Measurements from ENCODE around the gene CHRM4. TPM values are rescaled to one million over a fixed set of nuclear protein-coding genes. Genes with fewer than 3 reads are reported as not detected.

CHRM4 gene
- total RNA-seq, 5 donors from 2014 or later (not counting 1 experiment from before 2014, with no cell fraction given), result 0.18 to 3.9 (median 1.5) TPM; not detected in 1

- Mint-ChIP-seq H3K4me3 (peak overlapping the region; percentile 73 to 85 (median 74)), H3K4me1 (peaks cover 76 to 84% (median 83%) of the 10 kb centered on the region in 3 donors), H3K27ac (peak overlapping the region; percentile 93 to 98), H3K9me3 (no peaks in the 10 kb centered on the region), H3K36me3 (peaks cover 3% of the 10 kb centered on the region), H3K27me3 (no peaks in the 10 kb centered on the region)
- ChIA-PET POLR2A (interaction anchor here (0.5 to 1.5 kb wide), 3 partner anchors 9 to 145 kb away, joined by 3 read pairs; no protein-coding TSS in a partner anchor), CTCF (interaction anchor here (0.8 to 3.2 kb wide), 9 partner anchors 9 to 266 kb away, joined by 3 to 15 read pairs (median 3); partner anchors contain the start of genes ATG13 (in 1 of the 2) and HARBI1 (in 1 of the 2))
- DNase-seq, result no peak
- peak overlapping the region; percentile 42 to 52 for H3K4me3 ChIP-seq (ENCODE audit: control insufficient read depth in 1 of 2, extremely low read depth in 1 of 2, low read length in 1 of 2)
- H3K4me1 ChIP-seq (ENCODE audit: control insufficient read depth in 1 of 2, extremely low read depth in 1 of 2, insufficient read depth in 2 of 2, low read length in 2 of 2), result peaks cover 54 to 91% of the 10 kb centered on the region in 2 experiments
- peaks cover 0 to 38% of the 10 kb centered on the region in 2 donors for H3K36me3 ChIP-seq (ENCODE audit: control insufficient read depth in 2 of 2, extremely low read depth in 1 of 2, insufficient read depth in 1 of 2, low read length in 1 of 2)
- 79% methylated on average over 2 of the region's 5 CpGs for WGBS (ENCODE audit: insufficient coverage)
- H3K27me3 ChIP-seq (replicated peaks in 1 of 2; ENCODE audit: control insufficient read depth in 2 of 2, extremely low read depth in 1 of 2, insufficient read depth in 2 of 2, low read length in 1 of 2), result no peaks in the 10 kb centered on the region
- H3K27ac ChIP-seq (ENCODE audit: low read length), result peak overlapping the region; percentile 66
- no peak for ATAC-seq (replicated peaks in 1 of 4)
- no peaks in the 10 kb centered on the region for H3K9me3 ChIP-seq
Observed at GRCh38 chr11:46351606-46352005, 40.0 kb downstream of the CHRM4 start.

GRCh38 chr11:46351148-46351547 lies 40.4 kb downstream of the CHRM4 start:
- Histone ChIP-seq H3K27ac (ENCODE audit: low read length) (peak overlapping the region; percentile 66), H3K27me3 (replicated peaks in 1 of 2; ENCODE audit: control insufficient read depth in 2 of 2, extremely low read depth in 1 of 2, insufficient read depth in 2 of 2, low read length in 1 of 2) (peaks cover 0 to 1% of the 10 kb centered on the region in 2 experiments), H3K36me3 (ENCODE audit: control insufficient read depth in 2 of 2, extremely low read depth in 1 of 2, insufficient read depth in 1 of 2, low read length in 1 of 2) (peaks cover 0 to 34% of the 10 kb centered on the region in 2 donors), H3K4me1 (ENCODE audit: control insufficient read depth in 1 of 2, extremely low read depth in 1 of 2, insufficient read depth in 2 of 2, low read length in 2 of 2) (peaks cover 56 to 91% of the 10 kb centered on the region in 2 experiments), H3K9me3 (no peaks in the 10 kb centered on the region), H3K4me3 (ENCODE audit: control insufficient read depth in 1 of 2, extremely low read depth in 1 of 2, low read length in 1 of 2) (peak overlapping the region; percentile 6 to 25)
- CTCF ChIA-PET, result interaction anchor here in 1 of 2 donors (1.1 to 2.0 kb wide), 2 partner anchors 10 to 17 kb away, joined by 3 to 12 read pairs; no protein-coding TSS in a partner anchor
- no peak for ATAC-seq (replicated peaks in 1 of 4)
- Mint-ChIP-seq H3K27ac (peak overlapping the region; percentile 93 to 98), H3K36me3 (peaks cover 3% of the 10 kb centered on the region), H3K27me3 (no peaks in the 10 kb centered on the region), H3K4me1 (peaks cover 76 to 84% (median 83%) of the 10 kb centered on the region in 3 donors), H3K9me3 (no peaks in the 10 kb centered on the region), H3K4me3 (peak overlapping the region; percentile 73 to 85 (median 74))
- POLR2A ChIA-PET, result interaction anchor here (0.6 to 1.5 kb wide), 3 partner anchors 10 to 898 kb away, joined by 3 to 11 read pairs (median 3); partner anchors contain the start of gene ACP2 (in 1 of the 2)
- WGBS (ENCODE audit: insufficient coverage), result 54% methylated on average over 7 of the region's 8 CpGs
- DNase-seq, result no peak

- peaks cover 76 to 84% (median 83%) of the 10 kb centered on the region in 3 donors for H3K4me1 Mint-ChIP-seq
- Histone ChIP-seq H3K27ac (ENCODE audit: low read length) (peak overlapping the region; percentile 66), H3K4me1 (ENCODE audit: control insufficient read depth in 1 of 2, extremely low read depth in 1 of 2, insufficient read depth in 2 of 2, low read length in 2 of 2) (peaks cover 59 to 92% of the 10 kb centered on the region in 2 experiments), H3K4me3 (ENCODE audit: control insufficient read depth in 1 of 2, extremely low read depth in 1 of 2, low read length in 1 of 2) (peak overlapping the region; percentile 6 to 25), H3K36me3 (ENCODE audit: control insufficient read depth in 2 of 2, extremely low read depth in 1 of 2, insufficient read depth in 1 of 2, low read length in 1 of 2) (peaks cover 0 to 31% of the 10 kb centered on the region in 2 donors), H3K27me3 (replicated peaks in 1 of 2; ENCODE audit: control insufficient read depth in 2 of 2, extremely low read depth in 1 of 2, insufficient read depth in 2 of 2, low read length in 1 of 2) (peaks cover 0 to 3% of the 10 kb centered on the region in 2 experiments), H3K9me3 (no peaks in the 10 kb centered on the region)
- no peaks in the 10 kb centered on the region for H3K27me3 Mint-ChIP-seq
- peak overlapping the region; percentile 45 to 85 (median 74) for H3K4me3 Mint-ChIP-seq
- ATAC-seq (replicated peaks in 1 of 4) (no peak), DNase-seq (no peak)
- H3K36me3 Mint-ChIP-seq, result peaks cover 3% of the 10 kb centered on the region
- 60% methylated on average over 2 of the region's 3 CpGs for WGBS (ENCODE audit: insufficient coverage)
- peak overlapping the region; percentile 93 to 98 for H3K27ac Mint-ChIP-seq
- POLR2A ChIA-PET, result interaction anchor here in 1 of 2 donors (0.7 kb wide), 1 partner anchor 898 kb away, joined by 11 read pairs; the partner anchor contains the start of gene ACP2
- H3K9me3 Mint-ChIP-seq, result no peaks in the 10 kb centered on the region
- CTCF ChIA-PET, result interaction anchor here (0.5 to 2.5 kb wide), 3 partner anchors 10 to 18 kb away, joined by 3 to 18 read pairs (median 4); no protein-coding TSS in a partner anchor
Observed at GRCh38 chr11:46350695-46351094, 40.9 kb downstream of the CHRM4 start.

- Histone ChIP-seq H3K4me3 (ENCODE audit: control insufficient read depth in 1 of 2, extremely low read depth in 1 of 2, low read length in 1 of 2) (peak overlapping the region; percentile 89 to 94), H3K9me3 (no peaks in the 10 kb centered on the region), H3K27ac (ENCODE audit: low read length) (peak overlapping the region; percentile 63), H3K27me3 (replicated peaks in 1 of 2; ENCODE audit: control insufficient read depth in 2 of 2, extremely low read depth in 1 of 2, insufficient read depth in 2 of 2, low read length in 1 of 2) (peaks cover 0 to 3% of the 10 kb centered on the region in 2 experiments), H3K4me1 (ENCODE audit: control insufficient read depth in 1 of 2, extremely low read depth in 1 of 2, insufficient read depth in 2 of 2, low read length in 2 of 2) (peaks cover 66 to 90% of the 10 kb centered on the region in 2 experiments), H3K36me3 (ENCODE audit: control insufficient read depth in 2 of 2, extremely low read depth in 1 of 2, insufficient read depth in 1 of 2, low read length in 1 of 2) (peaks cover 0 to 21% of the 10 kb centered on the region in 2 donors)
- ChIA-PET POLR2A (interaction anchor here (0.6 to 1.4 kb wide), 4 partner anchors 9 to 12 kb away, joined by 3 to 5 read pairs (median 4); no protein-coding TSS in a partner anchor), CTCF (interaction anchor here (0.8 to 3.1 kb wide), 9 partner anchors 9 to 105 kb away, joined by 3 to 18 read pairs (median 5); no protein-coding TSS in a partner anchor)
- Mint-ChIP-seq H3K27ac (peak overlapping the region; percentile 97 to 98), H3K36me3 (no peaks in the 10 kb centered on the region), H3K27me3 (no peaks in the 10 kb centered on the region), H3K4me3 (peak overlapping the region; percentile 85 to 94 (median 91)), H3K4me1 (peaks cover 80 to 86% (median 86%) of the 10 kb centered on the region in 3 donors), H3K9me3 (no peaks in the 10 kb centered on the region)
- under 1% methylated on average over 10 of the region's 18 CpGs for WGBS (ENCODE audit: insufficient coverage)
- peak; percentile 29 to 62 (median 44) for ATAC-seq (replicated peaks in 1 of 4)
- DNase-seq, result peak in 34 of 35 experiments; percentile 34 to 81 (median 56)
Observed at GRCh38 chr11:46348566-46349401, 42.8 kb downstream of the CHRM4 start.

- CTCF ChIA-PET, result interaction anchor here (1.2 to 3.1 kb wide), 6 partner anchors 10 to 21 kb away, joined by 3 to 13 read pairs (median 6); no protein-coding TSS in a partner anchor
- peaks cover 65 to 87% of the 10 kb centered on the region in 2 experiments for H3K4me1 ChIP-seq (ENCODE audit: control insufficient read depth in 1 of 2, extremely low read depth in 1 of 2, insufficient read depth in 2 of 2, low read length in 2 of 2)
- no peaks in the 10 kb centered on the region for H3K9me3 Mint-ChIP-seq
- ATAC-seq (replicated peaks in 1 of 4) (no peak), DNase-seq (peak in 2 of 35 experiments; percentile 30 to 36)
- peaks cover 80 to 87% (median 86%) of the 10 kb centered on the region in 3 donors for H3K4me1 Mint-ChIP-seq
- no peaks in the 10 kb centered on the region for H3K9me3 ChIP-seq
- peaks cover 0 to 17% of the 10 kb centered on the region in 2 donors for H3K36me3 ChIP-seq (ENCODE audit: control insufficient read depth in 2 of 2, extremely low read depth in 1 of 2, insufficient read depth in 1 of 2, low read length in 1 of 2)
- 4% methylated on average over 60 of the region's 63 CpGs for WGBS (ENCODE audit: insufficient coverage)
- POLR2A ChIA-PET, result no interaction called here
- H3K27me3 ChIP-seq (replicated peaks in 1 of 2; ENCODE audit: control insufficient read depth in 2 of 2, extremely low read depth in 1 of 2, insufficient read depth in 2 of 2, low read length in 1 of 2), result peaks cover 0 to 3% of the 10 kb centered on the region in 2 experiments
- H3K27ac Mint-ChIP-seq, result peak overlapping the region; percentile 97 to 98
- peak overlapping the region; percentile 63 for H3K27ac ChIP-seq (ENCODE audit: low read length)
- peak overlapping the region; percentile 85 to 94 (median 91) for H3K4me3 Mint-ChIP-seq
- peak overlapping the region; percentile 89 to 94 for H3K4me3 ChIP-seq (ENCODE audit: control insufficient read depth in 1 of 2, extremely low read depth in 1 of 2, low read length in 1 of 2)
- no peaks in the 10 kb centered on the region for H3K27me3 Mint-ChIP-seq
- no peaks in the 10 kb centered on the region for H3K36me3 Mint-ChIP-seq
Observed at GRCh38 chr11:46347637-46348311, 43.8 kb downstream of the CHRM4 start.

Measured in T-cell (primary cell).